HepG2 (cell line): ENCODE data around the gene POP5. TPM values are rescaled to one million over a fixed set of nuclear protein-coding genes. Genes with fewer than 3 reads are reported as not detected.

ENCODE experiments used
- ETV5 ChIP-seq: IDR thresholded peaks from 2 replicates; pipeline ENCODE4 v1.6.1; 2018; ENCODE audit warnings: missing biosample characterization, missing genetic modification reagents, inconsistent platforms, borderline replicate concordance
- ETV6 ChIP-seq: sonication (generic); formaldehyde crosslinking; conservative IDR thresholded peaks from 2 replicates; pipeline ENCODE4 v1.4.0; 2020; ENCODE audit warnings: missing genetic modification reagents
- GABPA ChIP-seq, 2 experiments: IDR thresholded peaks; 2 replicates each; pipeline ENCODE4 v1.6.1; 2011 to 2016; ENCODE audit warnings: low read depth in 2 of 2, low read length in 1 of 2, missing biosample characterization in 1 of 2, missing genetic modification characterization in 1 of 2
- HMGXB3 ChIP-seq: sonication (generic); formaldehyde crosslinking; IDR thresholded peaks from 2 replicates; pipeline ENCODE4 v1.4.0; 2020; ENCODE audit warnings: missing genetic modification reagents, borderline replicate concordance
- KDM2A ChIP-seq: sonication (generic); formaldehyde crosslinking; IDR thresholded peaks from 2 replicates; pipeline ENCODE4 v1.4.0; 2020; ENCODE audit warnings: low read depth, missing genetic modification reagents, borderline replicate concordance
- KLF15 ChIP-seq: sonication (generic); formaldehyde crosslinking; IDR thresholded peaks from 2 replicates; pipeline ENCODE4 v1.8.1; 2023; ENCODE audit warnings: borderline replicate concordance, mild to moderate bottlenecking, inconsistent platforms, missing genetic modification reagents, mixed read lengths
- MXD4 ChIP-seq: IDR thresholded peaks from 2 replicates; pipeline ENCODE4 v1.6.1; 2016; ENCODE audit warnings: mild to moderate bottlenecking, missing biosample characterization, missing genetic modification reagents
- RARG ChIP-seq: sonication (generic); formaldehyde crosslinking; IDR thresholded peaks from 2 replicates; pipeline ENCODE4 v1.4.0; 2020; ENCODE audit warnings: low read depth, mild to moderate bottlenecking, missing genetic modification reagents
- RFXAP ChIP-seq: sonication (generic); formaldehyde crosslinking; IDR thresholded peaks from 2 replicates; pipeline ENCODE4 v1.4.0; 2020; ENCODE audit warnings: missing genetic modification reagents, borderline replicate concordance
- SMC3 ChIP-seq: IDR thresholded peaks from 2 replicates; pipeline ENCODE4 v1.6.1; 2011; ENCODE audit warnings: low read length, improper control_type of control experiment
- STAG1 ChIP-seq: sonication (generic); formaldehyde crosslinking; IDR thresholded peaks from 2 replicates; pipeline ENCODE4 v1.4.0; 2020; ENCODE audit warnings: missing genetic modification reagents
- ZMAT5 ChIP-seq: sonication (generic); formaldehyde crosslinking; IDR thresholded peaks from 2 replicates; pipeline ENCODE4 v1.5.0; 2020; ENCODE audit warnings: mild to moderate bottlenecking, low read depth, missing genetic modification reagents, borderline replicate concordance
- ZNF432 ChIP-seq: sonication (generic); formaldehyde crosslinking; IDR thresholded peaks from 2 replicates; pipeline ENCODE4 v1.5.0; 2020; ENCODE audit warnings: missing genetic modification reagents, mild to moderate bottlenecking, borderline replicate concordance
- ZNF460 ChIP-seq: sonication (generic); formaldehyde crosslinking; IDR thresholded peaks from 2 replicates; pipeline ENCODE4 v1.5.1; 2020; ENCODE audit warnings: missing genetic modification reagents, mild to moderate bottlenecking, borderline replicate concordance
- ZNF615 ChIP-seq: sonication (generic); formaldehyde crosslinking; IDR thresholded peaks from 2 replicates; pipeline ENCODE4 v1.5.0; 2020; ENCODE audit warnings: mild to moderate bottlenecking, missing genetic modification reagents, borderline replicate concordance
- ZNF644 ChIP-seq: IDR thresholded peaks from 2 replicates; pipeline ENCODE4 v1.6.1; 2016; ENCODE audit warnings: low read depth
- ZNF776 ChIP-seq: sonication (generic); formaldehyde crosslinking; IDR thresholded peaks from 2 replicates; pipeline ENCODE4 v1.4.0; 2020; ENCODE audit warnings: mild to moderate bottlenecking, missing genetic modification reagents
- polyA plus RNA-seq, 8 experiments: library from polyadenylated mRNA; depleted of rRNA in 3 of 8; stranded (reverse) in 7 of 8; unstranded in 1 of 8; fragments of >200 nt; fragmentation: Illumina TruSeq in 4 of 8; extraction: Trizol in 4 of 8; gene quantifications; 2 replicates each; pipeline versions ENCODE4 v1.2.1 to v1.2.3, GENCODE V29; 2011 to 2016; ENCODE audit warnings: low read depth in 4 of 8, missing spikeins in 1 of 8, mixed read lengths in 1 of 8; ENCODE audit not compliant: insufficient read depth in 1 of 8
- total RNA-seq, 5 experiments: library from RNA; depleted of rRNA; stranded (reverse); fragments of >200 nt; fragmentation: Illumina TruSeq; extraction: Trizol; gene quantifications; 2 replicates each; pipeline ENCODE4 v1.2.3, GENCODE V29; 2016; ENCODE audit warnings: low read depth in 1 of 5
- TF ChIP-seq, protein P1 (sequence below): sonication (generic); formaldehyde crosslinking; IDR thresholded peaks from 2 replicates; pipeline ENCODE4 v1.8.0; 2022; ENCODE audit warnings: mild to moderate bottlenecking, missing genetic modification reagents, moderate library complexity
- TF ChIP-seq, protein P2 (sequence below): sonication (generic); formaldehyde crosslinking; IDR thresholded peaks from 2 replicates; pipeline ENCODE4 v1.4.0; 2020; ENCODE audit warnings: missing genetic modification reagents

Gene POP5
- total and polyA plus RNA-seq, 2 of the 13 experiments (the other 11 are each of a cell fraction or from before 2014, with no cell fraction given), result 45.6 to 61.3 TPM

- no peak for TF ChIP-seq ZMAT5
- TF ChIP-seq KLF15 (CRISPR knock-in tag), result 0 out of 2 replicates have a peak, but pooled peaks have one; percentile 29
- TF ChIP-seq SMC3, result no peak
- TF ChIP-seq ETV6 (CRISPR knock-in tag), result peak; percentile 62; the same call in 1 of the 2 replicates
- TF ChIP-seq ZNF432 (CRISPR knock-in tag), result no peak
- peak; percentile 66; the same call in 1 of the 2 replicates for TF ChIP-seq ZNF644 (CRISPR knock-in tag)
- peak; percentile 34; the same call in 1 of the 2 replicates for TF ChIP-seq ETV5 (CRISPR knock-in tag)
- no peak; the same call in 1 of the 2 replicates for TF ChIP-seq ZNF460 (CRISPR knock-in tag)
- peak; percentile 87 for TF ChIP-seq KDM2A (CRISPR knock-in tag)
- TF ChIP-seq, protein P1, sequence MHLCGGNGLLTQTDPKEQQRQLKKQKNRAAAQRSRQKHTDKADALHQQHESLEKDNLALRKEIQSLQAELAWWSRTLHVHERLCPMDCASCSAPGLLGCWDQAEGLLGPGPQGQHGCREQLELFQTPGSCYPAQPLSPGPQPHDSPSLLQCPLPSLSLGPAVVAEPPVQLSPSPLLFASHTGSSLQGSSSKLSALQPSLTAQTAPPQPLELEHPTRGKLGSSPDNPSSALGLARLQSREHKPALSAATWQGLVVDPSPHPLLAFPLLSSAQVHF, result 0 out of 2 replicates have a peak, but pooled peaks have one; percentile 30
- TF ChIP-seq, protein P2, sequence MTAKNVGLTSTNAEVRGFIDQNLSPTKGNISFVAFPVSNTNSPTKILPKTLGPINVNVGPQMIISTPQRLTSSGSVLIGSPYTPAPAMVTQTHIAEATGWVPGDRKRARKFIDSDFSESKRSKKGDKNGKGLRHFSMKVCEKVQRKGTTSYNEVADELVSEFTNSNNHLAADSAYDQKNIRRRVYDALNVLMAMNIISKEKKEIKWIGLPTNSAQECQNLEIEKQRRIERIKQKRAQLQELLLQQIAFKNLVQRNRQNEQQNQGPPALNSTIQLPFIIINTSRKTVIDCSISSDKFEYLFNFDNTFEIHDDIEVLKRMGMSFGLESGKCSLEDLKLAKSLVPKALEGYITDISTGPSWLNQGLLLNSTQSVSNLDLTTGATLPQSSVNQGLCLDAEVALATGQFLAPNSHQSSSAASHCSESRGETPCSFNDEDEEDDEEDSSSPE (CRISPR knock-in tag), result peak; percentile 26; the same call in 1 of the 2 replicates
- peak; percentile 47; the same call in 1 of the 2 replicates for TF ChIP-seq RFXAP (CRISPR knock-in tag)
- TF ChIP-seq GABPA (IDR thresholded peaks at IDR 0.05; ENCODE audit: low read depth, low read length), result no peak
- peak; percentile 58; the same call in 1 of the 2 replicates for TF ChIP-seq GABPA (CRISPR knock-in tag; IDR thresholded peaks at IDR 0.05; ENCODE audit: low read depth)
- TF ChIP-seq HMGXB3, result peak; percentile 50; the same call in 1 of the 2 replicates
- 0 out of 2 replicates have a peak, but pooled peaks have one; percentile 62 for TF ChIP-seq ZNF776
- TF ChIP-seq ZNF615, result 0 out of 2 replicates have a peak, but pooled peaks have one; percentile 69
- no peak for TF ChIP-seq RARG
- peak; percentile 29; the same call in 1 of the 2 replicates for TF ChIP-seq MXD4 (CRISPR knock-in tag)
- TF ChIP-seq STAG1 (CRISPR knock-in tag), result peak; percentile 5; the same call in 1 of the 2 replicates
These were observed 52.2 kb downstream of the POP5 start, which contains the start of gene COQ5 (continued) for GRCh38 chr12:120528861-120529525.
